Mesothelial cell of epicardium (in vitro differentiated cells): ENCODE data around the gene PRODH2. TPM values are rescaled to one million over a fixed set of nuclear protein-coding genes. Genes with fewer than 3 reads are reported as not detected.

Experiments
- DNase-seq, 2 experiments: peaks; one replicate each; pipeline ENCODE4 v3.0.0; 2021; ENCODE audit warnings: low spot score in 2 of 2; ENCODE audit not compliant: unreplicated experiment in 2 of 2
- H3K27ac Mint-ChIP-seq: 2 replicates; pipeline ENCODE4 v1.8.0; 2021; ENCODE audit warnings: mixed read lengths
- H3K27me3 Mint-ChIP-seq: 2 replicates; pipeline ENCODE4 v1.8.0; 2021; ENCODE audit warnings: low read depth, mixed read lengths
- H3K36me3 Mint-ChIP-seq: 2 replicates; pipeline ENCODE4 v1.8.0; 2021; ENCODE audit warnings: mixed read lengths
- H3K4me1 Mint-ChIP-seq: 2 replicates; pipeline ENCODE4 v1.8.0; 2021; ENCODE audit warnings: mixed read lengths
- H3K4me3 Mint-ChIP-seq: 2 replicates; pipeline ENCODE4 v1.8.0; 2021; ENCODE audit warnings: mild to moderate bottlenecking, moderate library complexity, mixed read lengths
- H3K9me3 Mint-ChIP-seq: 2 replicates; pipeline ENCODE4 v1.8.0; 2021; ENCODE audit warnings: mixed read lengths
- CTCF ChIP-seq: fragments of 200-600 bp; sonication (generic); IDR thresholded peaks from one replicate; pipeline ENCODE4 v1.5.0; 2021; ENCODE audit warnings: antibody characterized with exemption; ENCODE audit not compliant: unreplicated experiment
- total RNA-seq: library from RNA; stranded (reverse); gene quantifications from 3 replicates; pipeline ENCODE4 v1.2.1, GENCODE V29; 2021

PRODH2 gene
- total RNA-seq, 1 donor from 2014 or later = not detected

- H3K36me3 Mint-ChIP-seq = peaks cover 4% of the 10 kb centered on the region
- peak in 1 of 2 experiments; percentile 55 for DNase-seq
- H3K27me3 Mint-ChIP-seq = peaks cover 9% of the 10 kb centered on the region
- peak within 1 kb of the TSS; percentile 97 for H3K4me3 Mint-ChIP-seq
- H3K4me1 Mint-ChIP-seq = peaks cover 21% of the 10 kb centered on the region
- no peaks in the 10 kb centered on the region for H3K9me3 Mint-ChIP-seq
- peak within 1 kb of the TSS; percentile 96 for H3K27ac Mint-ChIP-seq
- TF ChIP-seq CTCF = no peak
Observed at GRCh38 chr19:35756377-35757230, 56.0 kb downstream of the PRODH2 start, which contains the start of gene HSPB6. TSS of gene HSPB6 (minus strand) at chr19:35757029. CDS start at chr19:35757008, 21 bp downstream.

GRCh38 chr19:35755550-35756376 is 56.9 kb downstream of the PRODH2 start:
- no peaks in the 10 kb centered on the region for H3K9me3 Mint-ChIP-seq
- no peak for TF ChIP-seq CTCF
- H3K4me1 Mint-ChIP-seq = peaks cover 21% of the 10 kb centered on the region
- H3K4me3 Mint-ChIP-seq = peak overlapping the region; percentile 67
- H3K27me3 Mint-ChIP-seq = peaks cover 9% of the 10 kb centered on the region
- H3K27ac Mint-ChIP-seq = peak overlapping the region; percentile 93
- DNase-seq = no peak
- H3K36me3 Mint-ChIP-seq = peaks cover 4% of the 10 kb centered on the region

GRCh38 chr19:35755131-35755549 is 57.5 kb downstream of the PRODH2 start:
- Mint-ChIP-seq H3K9me3 (no peaks in the 10 kb centered on the region), H3K4me3 (peak overlapping the region; percentile 53), H3K36me3 (peaks cover 4% of the 10 kb centered on the region), H3K27ac (peak overlapping the region; percentile 37), H3K27me3 (peaks cover 9% of the 10 kb centered on the region), H3K4me1 (peaks cover 24% of the 10 kb centered on the region)
- no peak for TF ChIP-seq CTCF
- no peak for DNase-seq

- H3K27ac Mint-ChIP-seq = peak overlapping the region; percentile 39
- TF ChIP-seq CTCF = no peak
- no peak overlapping the region for H3K4me3 Mint-ChIP-seq
- peaks cover 29% of the 10 kb centered on the region for H3K4me1 Mint-ChIP-seq
- peaks cover 4% of the 10 kb centered on the region for H3K36me3 Mint-ChIP-seq
- DNase-seq = no peak
- peaks cover 9% of the 10 kb centered on the region for H3K27me3 Mint-ChIP-seq
- no peaks in the 10 kb centered on the region for H3K9me3 Mint-ChIP-seq
Observed at GRCh38 chr19:35754370-35755130, 58.1 kb downstream of the PRODH2 start.

GRCh38 chr19:35753634-35754369 is 58.8 kb downstream of the PRODH2 start:
- peaks cover 29% of the 10 kb centered on the region for H3K4me1 Mint-ChIP-seq
- TF ChIP-seq CTCF = no peak
- H3K27ac Mint-ChIP-seq = no peak overlapping the region
- H3K27me3 Mint-ChIP-seq = peaks cover 9% of the 10 kb centered on the region
- H3K9me3 Mint-ChIP-seq = no peaks in the 10 kb centered on the region
- H3K36me3 Mint-ChIP-seq = peaks cover 4% of the 10 kb centered on the region
- no peak overlapping the region for H3K4me3 Mint-ChIP-seq
- DNase-seq = no peak
